ENCODE data around the gene UPK3B. TPM values are rescaled to one million over a fixed set of nuclear protein-coding genes. Genes with fewer than 3 reads are reported as not detected.
A peak's percentile ranks its signal among the peaks of the same experiment; 100 is the strongest.
"Not testable (repeated sequence)": the region's sequence is repeated elsewhere in the genome, so short reads cannot be mapped to it uniquely, and the experiment has no call there.

The UPK3B gene
- total RNA-seq, 5 donors from 2014 or later (not counting 1 experiment from before 2014, with no cell fraction given), result 4.6 to 10.6 (median 6.1) TPM

DNA sequence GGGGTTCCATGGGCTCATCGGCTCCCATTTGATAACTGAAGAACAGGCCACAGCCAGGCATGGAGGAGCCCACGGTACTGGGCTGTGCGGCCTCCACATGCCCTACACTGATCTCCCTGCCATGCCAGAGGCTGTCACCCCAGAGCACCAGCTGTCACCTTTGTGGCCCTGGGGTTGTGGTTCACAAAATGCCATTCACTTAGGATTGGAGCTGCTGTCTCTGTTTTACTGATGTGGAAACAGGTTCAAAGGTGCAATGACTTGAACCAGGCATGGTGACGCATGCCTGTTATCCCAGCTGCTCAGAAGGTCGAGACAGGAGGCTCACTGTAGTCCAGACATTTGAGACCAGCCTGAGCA lies 4.3 kb upstream of the UPK3B start:
- no peak for ATAC-seq (replicated peaks in 1 of 4)
- H3K9me3 ChIP-seq, result no peaks in the 10 kb centered on the region
- no peak for DNase-seq
- POLR2A ChIA-PET, result no interaction called here
- no peak overlapping the region for H3K4me3 Mint-ChIP-seq
- peaks cover 28% of the 10 kb centered on the region for H3K36me3 Mint-ChIP-seq
- H3K27ac ChIP-seq (ENCODE audit: low read length), result no peak overlapping the region
- WGBS (ENCODE audit: insufficient coverage), result 75% methylated on average over 2 of the region's 5 CpGs
- H3K4me1 ChIP-seq (ENCODE audit: control insufficient read depth in 1 of 2, extremely low read depth in 1 of 2, insufficient read depth in 2 of 2, low read length in 2 of 2), result no peaks in the 10 kb centered on the region
- H3K36me3 ChIP-seq (ENCODE audit: control insufficient read depth in 2 of 2, extremely low read depth in 1 of 2, insufficient read depth in 1 of 2, low read length in 1 of 2), result peaks cover 10 to 11% of the 10 kb centered on the region in 2 donors
- H3K27ac Mint-ChIP-seq, result no peak overlapping the region
- no peaks in the 10 kb centered on the region for H3K27me3 ChIP-seq (replicated peaks in 1 of 2; ENCODE audit: control insufficient read depth in 2 of 2, extremely low read depth in 1 of 2, insufficient read depth in 2 of 2, low read length in 1 of 2)
- H3K9me3 Mint-ChIP-seq, result no peaks in the 10 kb centered on the region
- H3K4me3 ChIP-seq (ENCODE audit: control insufficient read depth in 1 of 2, extremely low read depth in 1 of 2, low read length in 1 of 2), result no peak overlapping the region
- H3K27me3 Mint-ChIP-seq, result no peaks in the 10 kb centered on the region
- CTCF ChIA-PET, result interaction anchor here in 1 of 2 donors (0.7 kb wide), 1 partner anchor 9 kb away, joined by 3 read pairs; no protein-coding TSS in a partner anchor
- H3K4me1 Mint-ChIP-seq, result peaks cover 0 to 3% (median 0%) of the 10 kb centered on the region in 3 donors

DNA sequence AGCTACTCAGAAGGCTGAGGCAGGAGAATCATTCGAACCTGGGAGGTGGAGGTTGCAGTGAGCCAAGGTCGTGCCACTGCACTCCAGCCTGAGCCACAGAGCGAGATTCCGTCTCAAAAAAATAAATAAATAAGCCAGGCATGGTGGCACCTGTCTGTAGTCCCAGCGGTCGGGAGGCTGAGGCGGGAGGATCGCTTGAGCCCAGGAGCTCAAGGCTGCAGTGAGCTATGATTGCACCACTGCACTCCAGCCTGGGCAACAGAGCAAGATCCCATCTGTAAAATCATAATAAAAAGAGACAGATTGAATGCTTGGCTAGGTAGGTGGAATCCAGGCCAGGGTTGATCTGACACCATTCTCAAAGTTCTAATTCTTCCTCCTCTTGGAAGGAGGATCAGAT lies 3.7 kb upstream of the UPK3B start:
- 90% methylated on average over 8 of the region's 8 CpGs for WGBS (ENCODE audit: insufficient coverage)
- H3K36me3 ChIP-seq (ENCODE audit: control insufficient read depth in 2 of 2, extremely low read depth in 1 of 2, insufficient read depth in 1 of 2, low read length in 1 of 2), result peaks cover 10 to 11% of the 10 kb centered on the region in 2 donors
- H3K27me3 Mint-ChIP-seq; H3K9me3 Mint-ChIP-seq; H3K4me3 Mint-ChIP-seq; H3K4me1 ChIP-seq (ENCODE audit: control insufficient read depth in 1 of 2, extremely low read depth in 1 of 2, insufficient read depth in 2 of 2, low read length in 2 of 2); H3K4me3 ChIP-seq (ENCODE audit: control insufficient read depth in 1 of 2, extremely low read depth in 1 of 2, low read length in 1 of 2); ATAC-seq (replicated peaks in 1 of 4); H3K27ac ChIP-seq (ENCODE audit: low read length); H3K9me3 ChIP-seq; H3K4me1 Mint-ChIP-seq; H3K27me3 ChIP-seq (replicated peaks in 1 of 2; ENCODE audit: control insufficient read depth in 2 of 2, extremely low read depth in 1 of 2, insufficient read depth in 2 of 2, low read length in 1 of 2); H3K27ac Mint-ChIP-seq; DNase-seq; POLR2A ChIA-PET: not testable (repeated sequence)
- H3K36me3 Mint-ChIP-seq, result peaks cover 24% of the 10 kb centered on the region
- CTCF ChIA-PET, result interaction anchor here in 1 of 2 donors (0.7 kb wide), 1 partner anchor 9 kb away, joined by 3 read pairs; no protein-coding TSS in a partner anchor

DNA sequence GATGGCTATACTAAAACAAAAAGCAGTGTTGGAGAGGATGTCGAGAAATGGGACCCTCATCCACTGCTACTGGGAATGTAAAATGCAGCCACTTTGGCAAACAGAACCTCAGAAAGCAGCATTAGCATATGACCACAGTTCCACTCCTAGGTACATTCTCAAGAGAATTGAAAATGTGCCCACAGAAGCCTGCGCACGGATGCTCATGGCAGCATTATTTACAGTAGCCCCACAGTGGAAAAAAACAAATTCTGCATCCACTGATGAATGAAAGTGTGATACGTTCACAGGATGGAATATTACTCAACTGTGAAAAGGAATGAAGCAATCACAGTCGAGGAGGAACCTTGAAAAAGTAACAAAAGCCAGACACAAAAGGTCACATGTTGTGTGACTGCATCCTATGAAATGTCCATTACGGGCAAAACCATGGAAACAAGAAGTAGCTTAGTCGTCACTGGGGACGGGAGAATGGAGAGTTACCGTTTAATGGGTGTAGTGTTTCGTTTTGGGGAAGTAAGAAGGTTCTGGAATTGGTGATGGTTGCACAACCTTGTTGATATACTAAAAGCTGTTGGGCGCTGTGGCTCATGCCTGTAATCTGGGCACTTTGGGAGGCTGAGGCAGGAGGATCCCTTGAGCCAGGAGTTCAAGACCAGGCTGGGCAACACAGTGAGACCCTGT lies 2.5 kb upstream of the UPK3B start:
- no peaks in the 10 kb centered on the region for H3K4me1 ChIP-seq (ENCODE audit: control insufficient read depth in 1 of 2, extremely low read depth in 1 of 2, insufficient read depth in 2 of 2, low read length in 2 of 2)
- peaks cover 10 to 11% of the 10 kb centered on the region in 2 donors for H3K36me3 ChIP-seq (ENCODE audit: control insufficient read depth in 2 of 2, extremely low read depth in 1 of 2, insufficient read depth in 1 of 2, low read length in 1 of 2)
- no peak overlapping the region for H3K27ac ChIP-seq (ENCODE audit: low read length)
- DNase-seq (no peak), ATAC-seq (replicated peaks in 1 of 4) (no peak)
- Mint-ChIP-seq H3K27ac (no peak overlapping the region), H3K9me3 (no peaks in the 10 kb centered on the region), H3K4me1 (peaks cover 0 to 3% (median 0%) of the 10 kb centered on the region in 3 donors), H3K4me3 (no peak overlapping the region), H3K36me3 (peaks cover 18% of the 10 kb centered on the region), H3K27me3 (no peaks in the 10 kb centered on the region)
- no peak overlapping the region for H3K4me3 ChIP-seq (ENCODE audit: control insufficient read depth in 1 of 2, extremely low read depth in 1 of 2, low read length in 1 of 2)
- POLR2A ChIA-PET, result no interaction called here
- WGBS (ENCODE audit: insufficient coverage), result 82% methylated on average over 11 of the region's 11 CpGs
- CTCF ChIA-PET, result no interaction called here
- H3K27me3 ChIP-seq (replicated peaks in 1 of 2; ENCODE audit: control insufficient read depth in 2 of 2, extremely low read depth in 1 of 2, insufficient read depth in 2 of 2, low read length in 1 of 2), result no peaks in the 10 kb centered on the region
- no peaks in the 10 kb centered on the region for H3K9me3 ChIP-seq

DNA sequence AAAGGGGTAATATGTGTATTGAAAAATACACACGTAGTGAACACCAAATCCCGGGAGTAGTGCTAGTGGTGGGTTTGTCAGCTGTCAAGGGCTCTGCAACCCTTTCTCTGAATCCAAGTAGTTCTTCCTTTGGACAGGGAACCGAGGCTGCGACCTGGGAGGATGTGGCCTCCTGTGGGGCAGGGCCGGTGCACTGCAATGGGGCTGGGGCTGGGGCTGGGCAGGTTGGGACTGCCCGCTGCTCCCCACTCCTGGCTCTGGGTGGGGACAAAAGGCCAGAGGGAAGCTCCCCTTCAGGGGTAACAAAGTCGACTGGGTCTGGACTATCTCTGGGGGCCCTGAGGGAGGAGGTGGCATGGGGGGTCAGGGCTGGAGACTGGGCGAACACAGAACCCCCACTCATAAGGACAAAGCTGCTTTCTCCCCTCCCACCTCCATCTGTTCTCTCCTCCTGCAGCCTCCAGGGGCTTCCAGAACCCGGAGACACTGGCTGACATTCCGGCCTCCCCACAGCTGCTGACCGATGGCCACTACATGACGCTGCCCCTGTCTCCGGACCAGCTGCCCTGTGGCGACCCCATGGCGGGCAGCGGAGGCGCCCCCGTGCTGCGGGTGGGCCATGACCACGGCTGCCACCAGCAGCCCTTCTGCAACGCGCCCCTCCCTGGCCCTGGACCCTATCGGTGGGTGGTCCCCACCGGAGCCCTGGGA lies 1.0 kb downstream of the UPK3B start:
- H3K4me3 ChIP-seq (ENCODE audit: control insufficient read depth in 1 of 2, extremely low read depth in 1 of 2, low read length in 1 of 2); H3K27me3 ChIP-seq (replicated peaks in 1 of 2; ENCODE audit: control insufficient read depth in 2 of 2, extremely low read depth in 1 of 2, insufficient read depth in 2 of 2, low read length in 1 of 2); H3K27me3 Mint-ChIP-seq; CTCF ChIA-PET; H3K9me3 ChIP-seq; H3K27ac ChIP-seq (ENCODE audit: low read length); H3K36me3 Mint-ChIP-seq; H3K4me1 Mint-ChIP-seq; H3K36me3 ChIP-seq (ENCODE audit: control insufficient read depth in 2 of 2, extremely low read depth in 1 of 2, insufficient read depth in 1 of 2, low read length in 1 of 2); H3K4me3 Mint-ChIP-seq; H3K27ac Mint-ChIP-seq; H3K4me1 ChIP-seq (ENCODE audit: control insufficient read depth in 1 of 2, extremely low read depth in 1 of 2, insufficient read depth in 2 of 2, low read length in 2 of 2); POLR2A ChIA-PET; H3K9me3 Mint-ChIP-seq; ATAC-seq (replicated peaks in 1 of 4): not testable (repeated sequence)
- DNase-seq, result peak in 1 of 35 experiments; percentile 4
- WGBS (ENCODE audit: insufficient coverage), result 80% methylated on average over 1 of the region's 24 CpGs

DNA sequence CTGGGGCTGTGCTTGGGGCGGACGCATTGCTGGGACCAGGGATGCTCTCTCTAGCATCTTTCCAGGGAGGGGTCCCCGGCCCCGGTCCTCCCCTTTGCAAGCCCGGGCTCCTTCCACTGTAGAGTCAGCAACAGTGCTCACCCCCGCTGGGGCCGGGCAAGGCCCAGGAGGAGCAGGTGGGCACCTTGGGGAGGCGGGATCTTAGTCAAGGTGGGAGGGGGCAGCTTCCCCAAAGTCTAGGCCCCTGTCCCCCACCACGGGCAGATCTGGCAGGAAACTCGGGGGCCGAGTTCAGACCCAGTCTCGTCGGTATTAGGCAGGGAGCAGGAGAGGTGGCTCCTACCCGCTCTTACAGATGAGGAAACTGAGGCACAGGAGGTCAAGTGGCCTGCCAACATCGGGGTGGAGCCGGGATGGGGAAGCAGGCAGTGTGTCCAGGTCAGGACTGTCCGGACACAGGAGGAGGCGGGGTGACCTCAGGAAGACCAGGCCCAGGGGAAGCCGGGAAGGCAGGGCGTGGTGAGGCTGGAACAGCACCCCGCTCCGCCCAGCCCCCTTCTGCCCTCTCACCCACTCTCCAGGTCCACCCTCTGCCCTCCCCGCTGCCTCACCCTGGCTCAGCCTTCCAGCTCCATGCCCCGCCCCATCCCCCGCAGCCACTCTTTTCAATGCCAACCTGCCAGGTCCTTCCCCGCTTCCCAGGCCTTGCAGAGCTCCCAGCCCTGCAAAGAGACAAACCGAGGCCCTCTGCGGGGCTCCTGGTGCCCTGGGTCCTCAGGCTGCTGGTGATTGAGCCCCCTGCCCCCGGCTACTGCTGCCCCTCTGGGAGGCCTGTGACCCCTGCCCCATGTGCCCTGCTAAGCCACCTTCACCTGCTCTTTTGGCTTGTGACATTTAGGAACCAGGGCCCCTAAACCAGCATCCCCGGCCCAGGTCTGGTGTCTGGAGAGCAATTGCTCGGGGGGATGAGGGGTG lies 1.8 kb downstream of the UPK3B start:
- H3K27me3 ChIP-seq (replicated peaks in 1 of 2; ENCODE audit: control insufficient read depth in 2 of 2, extremely low read depth in 1 of 2, insufficient read depth in 2 of 2, low read length in 1 of 2); H3K4me1 ChIP-seq (ENCODE audit: control insufficient read depth in 1 of 2, extremely low read depth in 1 of 2, insufficient read depth in 2 of 2, low read length in 2 of 2); H3K9me3 ChIP-seq; ATAC-seq (replicated peaks in 1 of 4); H3K4me3 Mint-ChIP-seq; H3K4me3 ChIP-seq (ENCODE audit: control insufficient read depth in 1 of 2, extremely low read depth in 1 of 2, low read length in 1 of 2); H3K27ac ChIP-seq (ENCODE audit: low read length); H3K36me3 Mint-ChIP-seq; H3K36me3 ChIP-seq (ENCODE audit: control insufficient read depth in 2 of 2, extremely low read depth in 1 of 2, insufficient read depth in 1 of 2, low read length in 1 of 2); H3K9me3 Mint-ChIP-seq; H3K27ac Mint-ChIP-seq; CTCF ChIA-PET; H3K27me3 Mint-ChIP-seq; POLR2A ChIA-PET; H3K4me1 Mint-ChIP-seq: not testable (repeated sequence)
- peak in 1 of 35 experiments; percentile 3 for DNase-seq
- no CpG with 5 or more reads among the region's 31 CpGs for WGBS (ENCODE audit: insufficient coverage)
